ENCODE data around the gene ZIC1.

ZIC1 gene

GRCh38 chr3:147422196-147422595 is 13.0 kb downstream of the ZIC1 start:
- H3K27me3 ChIP-seq = peaks cover 39% of the 10 kb centered on the region

GRCh38 chr3:147422601-147423536 is 13.7 kb downstream of the ZIC1 start:
- no peaks in the 10 kb centered on the region for H3K36me3 ChIP-seq
- no peak overlapping the region for H3K4me2 ChIP-seq
- no peak overlapping the region for H3K27ac ChIP-seq
- H4K20me1 ChIP-seq = no peaks in the 10 kb centered on the region
- H3K9ac ChIP-seq = no peak overlapping the region
- no peaks in the 10 kb centered on the region for H3K4me1 ChIP-seq
- no peak for TF ChIP-seq Cebpa-rat (IDR thresholded peaks at IDR 0.05)
- peaks cover 62% of the 10 kb centered on the region for H3K9me3 ChIP-seq
- peaks cover 39% of the 10 kb centered on the region for H3K27me3 ChIP-seq
- no peak overlapping the region for H3K4me3 ChIP-seq

More at GRCh38 chr3:147422196-147422595, 13.0 kb downstream of the ZIC1 start:
- Histone ChIP-seq H3K27ac (no peak overlapping the region), H3K4me1 (no peaks in the 10 kb centered on the region), H3K4me3 (no peak overlapping the region), H3K9ac (no peak overlapping the region), H3K36me3 (no peaks in the 10 kb centered on the region), H3K4me2 (no peak overlapping the region), H3K9me3 (peaks cover 62% of the 10 kb centered on the region), H4K20me1 (no peaks in the 10 kb centered on the region)
- no peak for TF ChIP-seq Cebpa-rat (IDR thresholded peaks at IDR 0.05)

- H3K27ac ChIP-seq = no peak overlapping the region
- H3K27me3 ChIP-seq = peaks cover 39% of the 10 kb centered on the region
- peaks cover 59% of the 10 kb centered on the region for H3K9me3 ChIP-seq
- H3K4me3 ChIP-seq = no peak overlapping the region
- no peaks in the 10 kb centered on the region for H3K4me1 ChIP-seq
- no peaks in the 10 kb centered on the region for H3K36me3 ChIP-seq
- no peak for TF ChIP-seq Cebpa-rat (IDR thresholded peaks at IDR 0.05)
- H4K20me1 ChIP-seq = no peaks in the 10 kb centered on the region
- H3K4me2 ChIP-seq = no peak overlapping the region
- no peak overlapping the region for H3K9ac ChIP-seq
Observed at GRCh38 chr3:147423537-147423797, 14.3 kb downstream of the ZIC1 start.

GRCh38 chr3:147423798-147424580 is 14.8 kb downstream of the ZIC1 start:
- Histone ChIP-seq H3K4me3 (no peak overlapping the region), H4K20me1 (no peaks in the 10 kb centered on the region), H3K9me3 (peaks cover 54% of the 10 kb centered on the region), H3K27me3 (peaks cover 34% of the 10 kb centered on the region), H3K36me3 (no peaks in the 10 kb centered on the region), H3K4me2 (no peak overlapping the region), H3K27ac (no peak overlapping the region), H3K9ac (no peak overlapping the region), H3K4me1 (no peaks in the 10 kb centered on the region)
- TF ChIP-seq Cebpa-rat (IDR thresholded peaks at IDR 0.05) = no peak

- Histone ChIP-seq H3K4me3 (no peak overlapping the region), H3K36me3 (no peaks in the 10 kb centered on the region), H3K27ac (no peak overlapping the region), H3K9ac (no peak overlapping the region), H3K27me3 (peaks cover 28% of the 10 kb centered on the region), H3K4me1 (no peaks in the 10 kb centered on the region), H3K4me2 (no peak overlapping the region), H3K9me3 (peaks cover 46% of the 10 kb centered on the region), H4K20me1 (no peaks in the 10 kb centered on the region)
- no peak for TF ChIP-seq Cebpa-rat (IDR thresholded peaks at IDR 0.05)
Observed at GRCh38 chr3:147424581-147425387, 15.6 kb downstream of the ZIC1 start.

- peaks cover 28% of the 10 kb centered on the region for H3K27me3 ChIP-seq
- H3K4me1 ChIP-seq = no peaks in the 10 kb centered on the region
- no peak overlapping the region for H3K4me2 ChIP-seq
- no peaks in the 10 kb centered on the region for H4K20me1 ChIP-seq
- H3K9ac ChIP-seq = no peak overlapping the region
- H3K27ac ChIP-seq = no peak overlapping the region
- no peak for TF ChIP-seq Cebpa-rat (IDR thresholded peaks at IDR 0.05)
- no peak overlapping the region for H3K4me3 ChIP-seq
- H3K9me3 ChIP-seq = peaks cover 40% of the 10 kb centered on the region
- H3K36me3 ChIP-seq = no peaks in the 10 kb centered on the region
Observed at GRCh38 chr3:147425388-147425850, 16.3 kb downstream of the ZIC1 start.

- peaks cover 25% of the 10 kb centered on the region for H3K9me3 ChIP-seq
- no peak overlapping the region for H3K4me3 ChIP-seq
- H3K27me3 ChIP-seq = peaks cover 28% of the 10 kb centered on the region
- H4K20me1 ChIP-seq = no peaks in the 10 kb centered on the region
- no peak overlapping the region for H3K9ac ChIP-seq
- H3K27ac ChIP-seq = no peak overlapping the region
- no peaks in the 10 kb centered on the region for H3K4me1 ChIP-seq
- TF ChIP-seq Cebpa-rat (IDR thresholded peaks at IDR 0.05) = no peak
- no peak overlapping the region for H3K4me2 ChIP-seq
- H3K36me3 ChIP-seq = no peaks in the 10 kb centered on the region
Observed at GRCh38 chr3:147426931-147427330, 17.8 kb downstream of the ZIC1 start.

GRCh38 chr3:147427746-147428145 is 18.6 kb downstream of the ZIC1 start:
- H4K20me1 ChIP-seq = no peaks in the 10 kb centered on the region
- no peak overlapping the region for H3K4me2 ChIP-seq
- no peaks in the 10 kb centered on the region for H3K4me1 ChIP-seq
- H3K9me3 ChIP-seq = peaks cover 19% of the 10 kb centered on the region
- TF ChIP-seq Cebpa-rat (IDR thresholded peaks at IDR 0.05) = no peak
- H3K27me3 ChIP-seq = peaks cover 26% of the 10 kb centered on the region
- no peak overlapping the region for H3K4me3 ChIP-seq
- H3K9ac ChIP-seq = no peak overlapping the region
- H3K27ac ChIP-seq = no peak overlapping the region
- no peaks in the 10 kb centered on the region for H3K36me3 ChIP-seq

GRCh38 chr3:147428326-147428725 is 19.2 kb downstream of the ZIC1 start:
- Histone ChIP-seq H3K4me2 (no peak overlapping the region), H3K9ac (no peak overlapping the region), H3K9me3 (peaks cover 13% of the 10 kb centered on the region), H3K4me1 (no peaks in the 10 kb centered on the region), H3K27me3 (peaks cover 20% of the 10 kb centered on the region), H3K27ac (no peak overlapping the region), H3K4me3 (no peak overlapping the region), H3K36me3 (no peaks in the 10 kb centered on the region), H4K20me1 (no peaks in the 10 kb centered on the region)
- no peak for TF ChIP-seq Cebpa-rat (IDR thresholded peaks at IDR 0.05)

Data from BLaER1 (cell line).